ENCODE data around the gene CABP7.

The CABP7 gene

GRCh38 chr22:29762263-29762662, 42.5 kb downstream of the CABP7 start:
- peak; percentile 63 for DNase-seq (ENCODE audit: low read depth)
- no peak for TF ChIP-seq CTCF (IDR thresholded peaks at IDR 0.05; ENCODE audit: insufficient read depth, low read depth, low read length, missing control alignments)
- no peak overlapping the region for H3K4me3 ChIP-seq (ENCODE audit: low read length)

- no peak for TF ChIP-seq CTCF (IDR thresholded peaks at IDR 0.05; ENCODE audit: insufficient read depth, low read depth, low read length, missing control alignments)
- peak overlapping the region; percentile 74 for H3K4me3 ChIP-seq (ENCODE audit: low read length)
- peak; percentile 14 for DNase-seq (ENCODE audit: low read depth)
Measured at GRCh38 chr22:29765905-29766631, 46.3 kb downstream of the CABP7 start.

GRCh38 chr22:29766632-29767170, 46.9 kb downstream of the CABP7 start, which contains the start of gene ZMAT5:
Gene ZMAT5, minus strand, starts transcription at chr22:29767007. Its CDS starts 18,463 bp downstream, at chr22:29748544.
- H3K4me3 ChIP-seq (ENCODE audit: low read length) = peak within 1 kb of the TSS; percentile 74
- DNase-seq (ENCODE audit: low read depth) = peak; percentile 99
- no peak for TF ChIP-seq CTCF (IDR thresholded peaks at IDR 0.05; ENCODE audit: insufficient read depth, low read depth, low read length, missing control alignments)

- no peak for TF ChIP-seq CTCF (IDR thresholded peaks at IDR 0.05; ENCODE audit: insufficient read depth, low read depth, low read length, missing control alignments)
- peak within 1 kb of the TSS; percentile 74 for H3K4me3 ChIP-seq (ENCODE audit: low read length)
- DNase-seq (ENCODE audit: low read depth) = peak; percentile 92
Measured at GRCh38 chr22:29767171-29768051, 47.6 kb downstream of the CABP7 start, which contains the start of gene UQCR10. Gene UQCR10, plus strand, starts transcription at chr22:29767369. Its CDS starts 30 bp downstream, at chr22:29767399.

GRCh38 chr22:29768052-29768693, 48.4 kb downstream of the CABP7 start:
- no peak for TF ChIP-seq CTCF (IDR thresholded peaks at IDR 0.05; ENCODE audit: insufficient read depth, low read depth, low read length, missing control alignments)
- H3K4me3 ChIP-seq (ENCODE audit: low read length) = peak overlapping the region; percentile 74
- no peak for DNase-seq (ENCODE audit: low read depth)

GRCh38 chr22:29769723-29770321, 50.0 kb downstream of the CABP7 start:
- H3K4me3 ChIP-seq (ENCODE audit: low read length) = no peak overlapping the region
- DNase-seq (ENCODE audit: low read depth) = no peak
- TF ChIP-seq CTCF (IDR thresholded peaks at IDR 0.05; ENCODE audit: insufficient read depth, low read depth, low read length, missing control alignments) = no peak
